C4-2B (cell line): ENCODE data around the gene UBE2B.
A peak's percentile ranks its signal among the peaks of the same experiment; 100 is the strongest.

Experiments used
- H3K27ac ChIP-seq: fragments of 450-650 bp; 2 replicates; pipeline ENCODE4 v1.5.1; 2017
- ZFX ChIP-seq: fragments of 450-650 bp; IDR thresholded peaks from 2 replicates; pipeline ENCODE4 v1.6.1; 2017
- TF ChIP-seq, protein P1 (sequence below): fragments of 450-650 bp; conservative IDR thresholded peaks from 2 replicates; pipeline ENCODE4 v1.5.1; 2017; ENCODE audit warnings: mild to moderate bottlenecking

UBE2B gene

DNA sequence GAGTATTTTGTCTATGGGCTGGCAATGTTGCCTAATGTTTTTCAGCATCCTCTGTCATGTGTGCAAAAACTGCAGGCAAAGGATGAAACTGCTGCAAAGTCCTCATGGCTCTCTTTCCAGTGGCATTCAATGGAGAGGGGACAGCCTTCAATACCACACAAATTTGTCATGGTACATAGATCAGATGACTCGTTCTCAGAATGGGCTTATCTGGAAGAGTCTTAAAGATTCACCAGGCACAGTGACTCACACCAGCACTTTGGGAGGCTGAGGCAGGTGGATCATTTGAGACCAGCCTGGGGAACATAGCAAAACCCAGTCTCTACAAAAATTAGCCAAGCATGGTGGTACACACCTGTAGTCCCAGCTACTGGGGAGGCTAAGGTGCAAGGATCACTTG is 35.0 kb downstream of the UBE2B start:
- H3K27ac ChIP-seq, result no peak overlapping the region
- no peak for TF ChIP-seq ZFX
- TF ChIP-seq, protein P1, sequence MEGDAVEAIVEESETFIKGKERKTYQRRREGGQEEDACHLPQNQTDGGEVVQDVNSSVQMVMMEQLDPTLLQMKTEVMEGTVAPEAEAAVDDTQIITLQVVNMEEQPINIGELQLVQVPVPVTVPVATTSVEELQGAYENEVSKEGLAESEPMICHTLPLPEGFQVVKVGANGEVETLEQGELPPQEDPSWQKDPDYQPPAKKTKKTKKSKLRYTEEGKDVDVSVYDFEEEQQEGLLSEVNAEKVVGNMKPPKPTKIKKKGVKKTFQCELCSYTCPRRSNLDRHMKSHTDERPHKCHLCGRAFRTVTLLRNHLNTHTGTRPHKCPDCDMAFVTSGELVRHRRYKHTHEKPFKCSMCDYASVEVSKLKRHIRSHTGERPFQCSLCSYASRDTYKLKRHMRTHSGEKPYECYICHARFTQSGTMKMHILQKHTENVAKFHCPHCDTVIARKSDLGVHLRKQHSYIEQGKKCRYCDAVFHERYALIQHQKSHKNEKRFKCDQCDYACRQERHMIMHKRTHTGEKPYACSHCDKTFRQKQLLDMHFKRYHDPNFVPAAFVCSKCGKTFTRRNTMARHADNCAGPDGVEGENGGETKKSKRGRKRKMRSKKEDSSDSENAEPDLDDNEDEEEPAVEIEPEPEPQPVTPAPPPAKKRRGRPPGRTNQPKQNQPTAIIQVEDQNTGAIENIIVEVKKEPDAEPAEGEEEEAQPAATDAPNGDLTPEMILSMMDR, result no peak

DNA sequence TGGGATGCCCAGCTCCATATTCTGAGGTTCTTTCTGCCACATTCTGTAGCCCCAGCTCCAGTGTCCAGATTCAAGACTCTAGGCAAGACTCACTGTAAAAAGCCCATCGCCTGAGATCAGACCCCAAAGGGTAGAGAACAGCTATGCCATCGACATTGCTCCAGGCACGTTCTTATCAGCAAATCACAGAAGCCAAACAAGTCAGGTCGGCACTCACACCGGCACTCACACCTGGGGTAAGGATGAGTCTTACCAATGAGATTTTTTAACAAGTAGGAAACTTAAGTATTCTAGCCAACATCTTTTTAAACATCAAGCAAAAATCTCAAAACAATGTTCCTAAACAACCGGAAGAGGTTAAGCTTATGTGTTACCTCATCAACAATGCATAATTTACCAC is 38.0 kb downstream of the UBE2B start:
- H3K27ac ChIP-seq, result no peak overlapping the region
- TF ChIP-seq, protein P1, result no peak
- no peak for TF ChIP-seq ZFX

DNA sequence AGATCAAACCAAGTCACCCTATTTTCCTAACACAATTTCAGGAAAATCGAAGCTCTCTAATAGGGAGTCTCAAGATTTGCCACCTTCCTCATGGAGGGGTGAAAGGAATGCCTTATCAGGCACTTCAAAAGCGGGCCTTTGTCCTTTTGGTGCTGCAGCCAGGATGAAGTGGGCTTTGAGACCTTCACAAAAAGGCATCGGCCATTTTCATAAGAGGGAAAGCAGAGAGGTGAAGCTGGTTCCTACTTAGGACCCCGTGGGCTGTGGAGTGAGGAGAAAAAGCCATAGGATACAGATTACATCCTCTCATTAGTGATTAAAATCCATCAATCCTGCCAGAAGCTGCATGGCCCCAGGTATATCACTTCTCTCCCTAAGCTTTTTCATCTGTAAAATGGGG is 39.5 kb downstream of the UBE2B start:
- peak overlapping the region; percentile 83 for H3K27ac ChIP-seq
- TF ChIP-seq ZFX, result no peak
- TF ChIP-seq, protein P1, result no peak

DNA sequence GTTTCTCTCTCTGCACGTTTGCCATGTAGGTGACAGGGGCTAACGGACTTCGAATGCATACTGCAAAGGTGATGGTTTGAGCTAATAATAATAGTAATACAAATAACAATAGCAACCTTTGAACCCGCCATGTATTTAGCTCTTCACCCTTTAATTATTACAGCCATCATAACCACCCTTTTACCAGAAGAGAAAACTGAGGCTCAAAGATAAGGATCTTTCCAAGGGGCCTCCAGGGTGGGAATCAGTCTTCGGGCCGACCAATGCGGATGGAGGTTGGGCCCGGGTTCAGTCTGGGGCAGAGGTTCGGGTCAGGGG is 39.8 kb downstream of the UBE2B start:
- H3K27ac ChIP-seq, result peak overlapping the region; percentile 83
- TF ChIP-seq ZFX, result no peak
- TF ChIP-seq, protein P1, result no peak

DNA sequence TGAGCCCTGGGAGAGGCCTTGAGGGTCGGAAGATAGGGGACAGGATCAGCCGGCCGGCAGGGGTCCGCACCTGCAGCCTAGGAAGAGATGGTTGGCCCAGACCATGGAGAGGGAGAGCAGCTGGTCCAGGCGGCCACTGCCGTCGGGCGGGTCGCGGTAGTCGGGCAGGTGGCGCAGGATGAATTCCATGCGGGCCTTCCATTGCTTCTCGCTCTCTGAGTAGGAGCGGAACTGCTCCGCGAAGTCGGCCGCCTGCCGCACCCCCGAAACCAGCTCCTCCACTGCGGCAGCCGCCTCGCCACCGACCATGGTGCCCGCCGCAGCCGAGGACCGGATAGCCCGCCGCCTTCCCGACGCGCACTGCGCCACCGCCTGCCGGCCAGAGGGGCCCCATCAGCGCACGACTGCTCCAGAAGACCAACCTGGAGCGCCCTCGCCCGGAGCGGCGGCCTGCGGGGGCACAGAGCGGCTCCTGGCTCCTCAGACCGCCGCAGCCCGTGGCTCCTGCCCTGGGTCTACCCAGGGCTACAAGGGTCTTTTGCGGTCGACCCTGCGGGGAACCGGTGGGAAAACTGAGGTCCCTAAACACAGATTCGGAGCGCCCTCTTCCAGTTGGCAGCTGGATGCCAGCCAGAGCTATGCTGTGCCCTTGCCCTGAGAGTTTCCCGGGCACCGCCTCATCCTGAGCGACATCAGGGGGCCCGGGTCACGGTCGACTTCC is 40.3 kb downstream of the UBE2B start, which contains the start of gene CDKN2AIPNL:
CDKN2AIPNL (minus strand) TSS at position 336 of the 721 bp plus-strand sequence; CDS start at position 309, 27 bp downstream.
- TF ChIP-seq, protein P1, result peak; percentile 96
- TF ChIP-seq ZFX, result peak; percentile 77
- H3K27ac ChIP-seq, result peak within 1 kb of the TSS; percentile 83

DNA sequence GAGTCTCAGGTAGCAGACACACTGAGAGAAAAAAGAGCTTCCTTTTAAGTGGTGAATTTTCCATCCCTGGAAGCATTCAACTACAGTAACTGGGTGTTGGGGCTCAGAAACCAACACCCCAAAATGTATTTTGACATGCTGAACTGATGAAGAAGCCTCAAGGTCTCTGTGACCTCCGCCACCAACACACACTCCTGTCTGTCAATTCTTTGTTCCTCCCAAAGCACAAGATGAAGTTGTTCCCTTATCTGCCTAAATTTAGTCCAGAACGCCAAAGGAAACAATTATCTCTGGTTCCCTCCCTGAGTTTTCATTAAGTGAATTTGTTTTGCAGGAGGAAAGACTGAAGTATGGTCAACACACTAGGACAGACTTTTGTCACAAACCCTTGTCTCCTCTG is 41.7 kb downstream of the UBE2B start:
- peak overlapping the region; percentile 83 for H3K27ac ChIP-seq
- no peak for TF ChIP-seq ZFX
- TF ChIP-seq, protein P1, result no peak

DNA sequence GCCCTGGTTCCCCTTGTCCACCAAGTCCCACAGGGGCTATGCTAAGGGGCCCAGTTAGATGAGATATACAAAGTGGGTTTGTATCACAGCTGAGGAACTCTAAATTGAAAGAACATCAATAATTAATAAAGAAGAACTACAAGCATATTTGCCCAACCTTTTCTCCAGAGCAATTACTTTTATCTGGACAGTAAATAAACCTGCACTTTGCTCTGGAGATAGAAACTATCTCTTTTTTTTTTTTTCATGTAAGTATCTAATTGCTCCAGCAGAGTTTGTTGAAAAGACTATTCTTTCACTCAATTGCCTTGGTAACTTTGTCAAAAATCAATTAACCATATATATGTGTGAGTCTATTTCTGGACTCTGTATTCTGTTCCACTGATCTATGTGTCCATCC is 46.3 kb downstream of the UBE2B start:
- H3K27ac ChIP-seq, result no peak overlapping the region
- TF ChIP-seq, protein P1, result no peak
- no peak for TF ChIP-seq ZFX
